GM21390 (cell line): Measurements from ENCODE around the gene GMPS.
A peak's percentile ranks its signal among the peaks of the same experiment; 100 is the strongest.
"Not testable (repeated sequence)": the region's sequence is repeated elsewhere in the genome, so short reads cannot be mapped to it uniquely, and the experiment has no call there.

Source experiments
- ATAC-seq: cut with Tn5 transposase; IDR thresholded peaks from one replicate; pipeline ENCODE4 v1.9.1; 2021; ENCODE audit not compliant: unreplicated experiment

The GMPS gene

GRCh38 chr3:155871746-155872158 is 1.3 kb downstream of the GMPS start:
- no peak for ATAC-seq

- no peak for ATAC-seq
Measured at GRCh38 chr3:155872904-155873646, 2.6 kb downstream of the GMPS start.

GRCh38 chr3:155876037-155876436 is 5.6 kb downstream of the GMPS start:
- no peak for ATAC-seq

- ATAC-seq: no peak
Measured at GRCh38 chr3:155876503-155876902, 6.1 kb downstream of the GMPS start.

- no peak for ATAC-seq
Measured at GRCh38 chr3:155880286-155880685, 9.8 kb downstream of the GMPS start.

- no peak for ATAC-seq
Measured at GRCh38 chr3:155884292-155884691, 13.8 kb downstream of the GMPS start.

GRCh38 chr3:155885292-155885691 is 14.8 kb downstream of the GMPS start:
- ATAC-seq: no peak

GRCh38 chr3:155886348-155886747 is 15.9 kb downstream of the GMPS start:
- not testable (repeated sequence) for ATAC-seq

- no peak for ATAC-seq
Measured at GRCh38 chr3:155886915-155887314, 16.5 kb downstream of the GMPS start.

GRCh38 chr3:155889212-155889611 is 18.8 kb downstream of the GMPS start:
- no peak for ATAC-seq

- ATAC-seq: no peak
Measured at GRCh38 chr3:155889952-155890351, 19.5 kb downstream of the GMPS start.

- peak; percentile 68 for ATAC-seq
Measured at GRCh38 chr3:155890671-155891190, 20.3 kb downstream of the GMPS start.

GRCh38 chr3:155891321-155891720 is 20.9 kb downstream of the GMPS start:
- ATAC-seq: no peak

GRCh38 chr3:155895379-155895900 is 25.0 kb downstream of the GMPS start:
- ATAC-seq: no peak

- ATAC-seq: no peak
Measured at GRCh38 chr3:155906900-155907299, 36.5 kb downstream of the GMPS start.

GRCh38 chr3:155908086-155908485 is 37.6 kb downstream of the GMPS start:
- no peak for ATAC-seq

- ATAC-seq: no peak
Measured at GRCh38 chr3:155908605-155909004, 38.2 kb downstream of the GMPS start.

- no peak for ATAC-seq
Measured at GRCh38 chr3:155912090-155912489, 41.6 kb downstream of the GMPS start.

- ATAC-seq: no peak
Measured at GRCh38 chr3:155912579-155913190, 42.2 kb downstream of the GMPS start.

GRCh38 chr3:155917781-155918180 is 47.3 kb downstream of the GMPS start:
- no peak for ATAC-seq

GRCh38 chr3:155919728-155920127 is 49.3 kb downstream of the GMPS start:
- no peak for ATAC-seq

GRCh38 chr3:155921486-155921885 is 51.0 kb downstream of the GMPS start:
- no peak for ATAC-seq
